Keratinocyte (primary cell): Measurements from ENCODE around the gene CDKAL1.

Experiments used
- CTCF ChIP-seq, 3 experiments: IDR thresholded peaks in 1 of 3; conservative IDR thresholded peaks in 1 of 3; optimal IDR thresholded peaks in 1 of 3; 2 replicates in 2 of 3; 3 replicates in 1 of 3; pipeline versions ENCODE3 to v1.5.1; 2011; ENCODE audit warnings: low read length in 3 of 3, mild to moderate bottlenecking in 3 of 3, moderate library complexity in 2 of 3, control low read depth in 1 of 3, inconsistent platforms in 1 of 3; ENCODE audit not compliant: insufficient read depth in 2 of 3; ENCODE audit errors: extremely low read depth in 1 of 3
- EZH2 ChIP-seq: IDR thresholded peaks from one replicate; pipeline ENCODE4 v1.6.1; 2012; ENCODE audit warnings: inconsistent platforms, mild to moderate bottlenecking, low read length, moderate library complexity

- TF ChIP-seq CTCF (optimal IDR thresholded peaks at IDR 0.05 in 1 of 3, IDR thresholded peaks at IDR 0.05 in 1 of 3, conservative IDR thresholded peaks at IDR 0.05 in 1 of 3; ENCODE audit: extremely low read depth in 1 of 3, insufficient read depth in 2 of 3, low read length in 3 of 3) (no peak), EZH2 (no peak)
Observed at GRCh38 chr6:20850686-20851416, 316.6 kb downstream of the CDKAL1 start.
